ENCODE results near the gene PERM1.
"Not testable (repeated sequence)": the region's sequence is repeated elsewhere in the genome, so short reads cannot be mapped to it uniquely, and the experiment has no call there.

PERM1 gene

DNA sequence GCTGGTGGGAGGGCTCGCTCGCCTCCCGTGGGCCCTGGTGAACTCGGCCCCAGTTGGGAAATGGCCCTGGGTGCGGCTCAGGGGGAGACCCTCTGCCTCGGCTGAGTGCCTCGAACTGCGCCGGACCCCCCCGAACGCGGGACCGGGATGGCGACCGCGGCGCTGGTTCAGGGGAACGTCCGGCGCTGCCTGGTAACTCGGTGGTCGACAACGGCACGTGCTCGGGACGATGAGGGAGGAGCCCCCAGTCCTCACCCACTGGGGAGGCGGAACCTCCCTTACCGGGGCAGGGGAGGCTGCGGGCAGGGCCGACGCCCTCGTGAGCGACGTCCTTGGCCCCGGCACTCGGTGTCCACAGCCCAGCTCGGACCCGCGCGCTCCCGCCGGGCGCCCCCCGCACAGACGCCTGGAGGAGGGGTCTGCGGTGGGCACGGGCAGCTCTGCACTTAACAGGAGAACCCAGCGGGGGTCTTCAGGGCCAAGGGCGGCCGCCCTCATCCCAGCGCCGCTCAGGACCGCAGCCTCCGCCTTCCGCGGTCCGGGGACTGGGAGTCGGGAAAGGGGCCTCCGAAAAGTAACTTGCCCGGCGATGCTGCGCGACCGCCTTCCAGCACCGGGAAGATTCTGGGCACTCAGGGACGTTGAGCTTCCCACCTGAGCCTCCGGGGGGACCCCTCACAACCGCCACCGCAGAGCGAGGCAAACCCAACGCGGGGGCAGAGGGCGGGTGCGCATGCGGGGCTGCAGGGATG is 16.3 kb upstream of the PERM1 start:
- DNase-seq: no peak

DNA sequence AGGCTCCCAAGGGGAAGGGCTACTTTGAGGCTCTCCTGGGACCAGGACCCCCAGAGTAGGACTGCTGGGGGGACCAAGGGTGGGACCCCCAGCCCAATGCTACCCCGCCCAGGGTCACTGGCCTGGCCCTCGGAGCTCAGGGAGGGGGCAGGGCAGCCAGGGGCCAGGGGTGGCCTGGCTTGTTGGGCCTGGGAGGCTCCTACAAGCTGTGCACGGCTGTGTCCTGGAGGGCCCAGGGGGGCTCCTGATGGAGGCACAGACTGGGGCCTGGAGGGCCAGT is 15.8 kb upstream of the PERM1 start:
- DNase-seq: no peak

DNA sequence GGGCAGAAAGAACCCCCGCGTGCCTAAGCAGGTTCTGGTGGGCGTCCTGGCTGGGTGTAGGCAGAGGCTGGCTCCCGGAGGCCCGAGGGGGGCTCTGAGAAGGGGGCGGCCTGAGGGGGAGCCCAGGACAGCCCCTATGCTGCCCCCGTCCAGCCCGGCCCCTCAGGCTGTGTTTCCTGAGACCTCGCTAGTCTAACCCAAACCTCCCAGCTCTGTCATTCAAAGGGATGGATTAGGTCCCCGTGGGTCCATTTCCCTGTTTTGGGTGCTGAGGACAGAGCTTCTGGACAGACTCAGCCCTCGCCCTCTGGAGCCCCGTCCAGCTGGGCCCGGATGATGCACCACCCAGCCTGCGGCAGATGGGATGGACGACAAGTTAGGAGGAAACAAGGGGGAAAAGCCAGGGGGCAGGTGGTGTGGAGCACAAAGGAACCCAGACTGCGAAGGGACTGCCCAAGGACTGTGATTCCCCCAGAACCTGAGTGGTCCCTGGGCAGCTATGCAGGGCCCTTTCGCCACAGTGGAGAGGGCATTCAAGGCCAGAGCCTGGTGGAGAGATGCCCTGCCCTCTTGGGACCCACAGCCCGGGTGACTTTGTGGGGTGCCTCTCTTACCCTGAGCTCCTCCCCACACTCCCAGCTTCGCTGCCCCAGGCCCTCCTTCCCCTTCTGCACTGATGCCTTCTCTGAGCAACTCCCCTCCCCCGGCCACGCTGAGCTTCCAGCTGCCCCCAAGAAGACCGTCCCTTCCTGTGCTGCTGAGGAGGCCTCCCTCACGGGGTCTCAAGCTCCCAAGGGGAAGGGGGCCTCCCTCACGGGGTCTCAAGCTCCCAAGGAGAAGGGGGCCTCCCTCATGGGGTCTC is 15.2 kb upstream of the PERM1 start:
- no peak for DNase-seq

DNA sequence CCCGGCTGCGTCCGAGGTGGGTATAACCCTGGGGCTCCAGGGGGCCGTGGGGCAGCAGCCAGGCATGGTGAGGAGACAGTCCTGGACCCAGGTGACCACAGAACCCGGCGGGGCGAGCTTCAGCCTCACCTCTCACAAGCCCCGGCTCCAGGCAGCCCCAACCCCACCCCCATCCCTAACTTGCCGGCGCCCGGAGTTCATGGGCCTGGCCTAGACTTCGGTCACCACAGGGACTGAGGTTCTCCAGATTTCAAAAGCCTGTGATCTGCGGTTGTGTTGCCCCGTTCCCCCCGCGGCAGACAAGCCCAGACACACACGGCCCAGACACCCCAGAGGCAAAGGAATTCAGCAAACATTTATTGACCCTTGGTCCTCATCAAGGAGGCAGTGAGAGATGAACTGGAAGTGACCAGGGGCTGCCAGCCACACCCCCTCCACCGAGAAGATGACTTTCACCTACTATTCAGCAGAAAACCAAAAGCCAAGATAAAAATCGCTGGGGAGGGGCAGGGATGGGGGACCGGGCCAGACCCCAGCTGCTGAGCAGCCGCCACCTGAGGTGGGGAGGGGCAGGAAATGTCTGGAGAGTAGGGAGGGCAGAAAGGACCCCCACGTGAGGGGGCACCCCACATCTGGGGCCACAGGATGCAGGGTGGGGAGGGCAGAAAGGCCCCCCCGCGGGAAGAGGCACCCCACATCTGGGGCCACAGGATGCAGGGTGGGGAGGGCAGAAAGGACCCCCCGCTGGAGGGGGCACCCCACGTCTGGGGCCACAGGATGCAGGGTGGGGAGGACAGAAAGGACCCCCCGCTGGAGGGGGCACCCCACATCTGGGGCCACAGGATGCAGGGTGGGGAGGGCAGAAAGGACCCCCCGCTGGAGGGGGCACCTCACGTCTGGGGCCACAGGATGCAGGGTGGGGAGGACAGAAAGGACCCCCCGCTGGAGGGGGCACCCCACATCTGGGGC is 14.1 kb upstream of the PERM1 start:
- no peak for DNase-seq

DNA sequence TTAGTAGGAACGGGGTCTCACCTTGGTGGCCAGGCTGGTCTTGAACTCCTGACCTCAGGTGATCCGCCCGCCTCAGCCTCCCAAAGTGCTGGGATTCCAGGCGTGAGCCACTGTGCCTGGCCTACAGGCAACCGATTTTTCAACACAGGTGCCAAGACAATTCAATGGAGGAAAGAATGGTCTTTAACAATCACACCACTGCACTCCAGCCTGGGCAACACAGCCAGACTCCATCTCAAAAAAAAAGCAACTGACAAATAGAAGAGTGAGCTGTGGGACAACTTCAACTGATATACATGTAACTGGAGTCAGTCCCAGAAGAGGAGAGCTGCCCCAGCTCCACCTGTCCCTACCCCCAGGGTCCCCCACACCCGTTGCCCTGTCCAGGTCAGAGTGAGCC is 12.7 kb upstream of the PERM1 start:
- DNase-seq: not testable (repeated sequence)

DNA sequence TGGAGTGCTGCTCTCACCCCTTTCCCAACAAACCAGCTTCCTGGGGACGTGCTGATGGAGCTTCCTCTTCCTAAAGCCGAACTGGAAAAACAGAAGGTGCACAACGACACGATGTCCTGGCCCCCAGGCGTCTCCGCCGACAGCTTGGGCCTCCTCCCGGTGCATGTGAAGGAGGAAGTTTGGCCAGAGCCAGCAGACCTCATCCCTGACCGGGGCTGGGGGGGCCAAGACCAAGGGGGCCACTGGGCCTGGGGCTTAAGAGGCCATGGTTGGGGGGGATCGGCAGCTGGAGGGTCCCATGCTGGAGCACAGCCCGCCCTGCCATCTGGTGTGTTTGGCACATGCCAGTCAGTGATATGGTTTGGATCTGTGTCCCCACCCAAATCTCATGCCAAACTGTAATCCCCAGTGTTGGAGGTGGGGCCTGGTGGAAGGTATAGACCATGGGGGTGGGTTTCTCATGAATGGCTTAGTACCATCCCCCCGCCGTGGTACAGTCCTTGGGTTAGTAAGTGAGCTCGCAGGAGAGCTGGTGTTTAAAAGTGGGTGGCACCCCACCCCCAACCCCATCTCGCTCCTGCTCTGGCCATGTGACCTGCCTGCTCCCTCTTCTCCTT is 11.6 kb upstream of the PERM1 start:
- DNase-seq: no peak

- DNase-seq: no peak
Observed at GRCh38 chr1:992362-992761, 10.5 kb upstream of the PERM1 start.

DNA sequence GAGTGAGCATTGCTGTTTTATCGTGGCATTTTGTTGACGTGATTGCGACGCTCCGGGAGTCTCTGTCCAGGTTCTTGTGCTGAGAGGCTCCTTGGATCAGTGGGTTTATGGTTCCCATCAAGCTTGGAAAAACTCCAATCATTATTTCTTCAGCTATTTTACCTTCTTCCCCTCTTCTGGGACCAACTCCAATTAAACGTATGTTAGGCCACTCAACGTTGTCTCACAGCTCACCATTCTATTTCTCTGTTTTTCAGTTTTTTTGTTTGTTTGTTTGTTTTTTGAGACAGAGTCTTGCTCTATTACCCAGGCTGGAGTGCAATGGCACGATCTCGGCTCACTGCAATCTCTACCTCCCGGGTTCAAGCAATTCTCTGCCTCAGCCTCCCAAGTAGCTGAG is 10.0 kb upstream of the PERM1 start:
- no peak for DNase-seq

GRCh38 chr1:991275-991674 is 9.4 kb upstream of the PERM1 start:
- not testable (repeated sequence) for DNase-seq

DNA sequence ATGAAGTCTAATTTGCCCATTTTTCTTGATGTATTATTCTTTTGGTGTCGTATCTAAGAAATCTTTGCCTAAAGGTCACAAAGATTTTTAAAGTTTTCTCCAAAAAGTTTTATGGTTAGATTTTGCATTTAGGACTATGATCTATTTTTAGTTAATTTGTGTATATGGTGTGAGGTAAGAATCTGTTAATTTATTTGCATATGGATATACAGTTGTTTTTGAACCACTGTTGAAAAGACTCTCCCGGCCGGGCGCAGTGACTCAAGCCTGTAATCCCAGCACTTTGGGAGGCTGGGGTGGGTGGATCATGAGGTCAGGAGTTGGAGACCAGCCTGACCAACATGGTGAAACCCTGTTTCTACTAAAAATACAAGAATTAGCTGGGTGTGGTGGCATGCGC is 6.2 kb upstream of the PERM1 start:
- not testable (repeated sequence) for DNase-seq

DNA sequence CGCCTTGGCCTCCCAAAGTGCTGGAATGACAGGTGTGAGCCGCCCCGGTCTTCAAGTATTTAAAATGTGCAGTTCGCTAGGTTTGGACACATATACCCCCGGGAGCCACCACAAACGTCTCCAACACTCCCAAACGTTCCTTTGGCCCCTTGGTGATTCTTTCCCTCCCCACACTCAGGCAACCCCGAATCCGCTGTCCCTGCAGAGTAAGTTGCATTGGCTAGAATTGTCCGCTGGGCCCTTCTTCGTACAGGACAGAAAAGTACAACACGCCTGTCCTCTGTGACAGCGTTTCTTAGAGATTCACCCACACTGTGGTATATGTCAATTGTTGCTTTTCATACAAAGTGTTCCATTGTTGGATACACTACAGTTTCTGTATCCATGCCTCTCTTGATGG is 3.2 kb upstream of the PERM1 start:
- DNase-seq: no peak

DNA sequence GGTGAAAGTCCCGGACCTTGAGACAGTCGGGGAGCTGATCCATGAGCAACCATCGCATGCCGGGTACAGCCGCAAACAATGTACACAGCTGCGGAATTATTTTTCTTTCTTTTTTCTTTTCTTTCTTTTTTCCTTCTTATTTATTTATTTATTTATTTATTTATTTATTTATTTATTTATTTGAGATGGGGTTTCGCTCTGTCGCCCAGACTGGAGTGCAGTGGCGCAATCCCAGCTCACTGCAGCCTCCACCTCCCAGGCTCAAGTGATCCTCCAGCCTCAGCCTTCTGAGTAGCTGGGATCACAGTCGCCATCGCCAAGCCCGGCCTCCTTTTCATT is 2.6 kb upstream of the PERM1 start:
- DNase-seq: no peak

DNA sequence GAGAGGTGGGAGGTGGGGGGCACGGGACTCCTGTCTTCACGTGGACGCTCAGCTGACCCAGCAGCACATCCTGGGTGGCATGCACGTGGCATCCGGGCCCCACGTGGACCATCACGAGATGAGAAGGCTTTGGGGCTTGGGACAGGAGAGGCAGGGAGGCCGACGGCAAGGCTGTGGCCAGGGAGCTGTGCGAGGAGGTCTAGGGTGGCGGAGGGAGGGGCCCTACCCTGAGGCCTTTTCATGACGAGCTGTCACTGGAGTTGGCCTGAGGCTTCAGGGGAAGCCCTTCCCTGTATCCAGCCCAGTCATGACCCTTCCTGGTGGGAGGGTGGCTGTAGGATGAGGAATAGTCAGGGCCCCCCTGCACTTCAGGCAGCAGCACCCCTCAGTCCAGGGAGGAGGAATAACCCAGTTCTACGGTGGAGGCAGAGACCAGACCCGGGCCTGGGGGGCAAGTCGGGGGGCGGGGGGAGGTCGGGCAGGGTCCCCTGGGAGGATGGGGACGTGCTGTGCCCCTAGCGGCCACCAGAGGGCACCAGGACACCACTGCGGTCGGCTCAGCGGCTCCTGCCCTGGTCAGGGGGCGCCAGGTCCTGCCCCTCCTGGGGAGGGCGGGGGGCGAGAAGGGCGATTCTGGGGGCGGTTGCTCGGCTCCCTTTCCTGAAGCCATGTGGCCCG is 2.0 kb upstream of the PERM1 start:
- DNase-seq: no peak

GRCh38 chr1:982765-983436 is 1.0 kb upstream of the PERM1 start:
- no peak for DNase-seq

GRCh38 chr1:981491-981954 is 370 bp downstream of the PERM1 start:
- no peak for DNase-seq

GRCh38 chr1:980602-981395 is 1.1 kb downstream of the PERM1 start:
- DNase-seq: no peak

GRCh38 chr1:980137-980571 is 1.7 kb downstream of the PERM1 start:
- DNase-seq: no peak

- no peak for DNase-seq
Observed at GRCh38 chr1:979744-980072, 2.2 kb downstream of the PERM1 start.

GRCh38 chr1:978835-979743 is 2.8 kb downstream of the PERM1 start:
- no peak for DNase-seq

All from fibroblast of upper back skin (primary cell).